Neuronal stem cell (in vitro differentiated cells): ENCODE results near the gene CEP131.

Experiments
- DNase-seq: peaks from one replicate; pipeline ENCODE4 v3.0.0-alpha.2; 2013; ENCODE audit warnings: low spot score
- H2AFZ ChIP-seq: one replicate; pipeline ENCODE4 v1.6.1; 2013; ENCODE audit warnings: mild to moderate bottlenecking, low read length, inconsistent platforms
- H2AK5ac ChIP-seq: 2 replicates; pipeline ENCODE4 v1.6.1; 2013; ENCODE audit warnings: low read depth, mild to moderate bottlenecking, inconsistent platforms, low read length, moderate library complexity, mixed read lengths
- H2BK120ac ChIP-seq: 2 replicates; pipeline ENCODE4 v1.6.1; 2013; ENCODE audit warnings: low read depth, mild to moderate bottlenecking, inconsistent platforms, low read length, moderate library complexity, mixed read lengths
- H2BK12ac ChIP-seq: one replicate; pipeline ENCODE4 v1.6.1; 2013; ENCODE audit warnings: low read length, inconsistent platforms
- H2BK15ac ChIP-seq: 2 replicates; pipeline ENCODE4 v1.6.1; 2013; ENCODE audit warnings: mild to moderate bottlenecking, low read length, inconsistent platforms, mixed read lengths
- H2BK5ac ChIP-seq: one replicate; pipeline ENCODE4 v1.6.1; 2013; ENCODE audit warnings: inconsistent platforms, mild to moderate bottlenecking, low read length, moderate library complexity
- H3K14ac ChIP-seq: one replicate; pipeline ENCODE4 v1.6.1; 2013; ENCODE audit warnings: low read length, inconsistent platforms
- H3K18ac ChIP-seq: 2 replicates; pipeline ENCODE4 v1.6.1; 2013; ENCODE audit warnings: low read length, inconsistent platforms
- H3K23ac ChIP-seq: 2 replicates; pipeline ENCODE4 v1.6.1; 2013; ENCODE audit warnings: low read depth, mild to moderate bottlenecking, mixed read lengths, low read length, inconsistent platforms; ENCODE audit not compliant: poor library complexity
- H3K27ac ChIP-seq: replicated peaks from 3 replicates; pipeline ENCODE4 v1.5.1; 2013; ENCODE audit warnings: low read length, inconsistent platforms
- H3K27me3 ChIP-seq, 3 experiments: 2 replicates each; pipeline ENCODE4 v1.6.1; 2013; ENCODE audit warnings: low read length in 3 of 3, mild to moderate bottlenecking in 2 of 3, inconsistent platforms in 1 of 3, low read depth in 1 of 3, mixed read lengths in 1 of 3, moderate library complexity in 1 of 3; ENCODE audit not compliant: control insufficient read depth in 3 of 3, insufficient read depth in 3 of 3
- H3K36me3 ChIP-seq, 2 donors: replicated peaks in 1 of 2; 2 replicates each; pipeline ENCODE4 v1.6.1; 2013; ENCODE audit warnings: low read length in 2 of 2; ENCODE audit not compliant: control insufficient read depth in 2 of 2, insufficient read depth in 2 of 2
- H3K4ac ChIP-seq: 2 replicates; pipeline ENCODE4 v1.6.1; 2013; ENCODE audit warnings: inconsistent platforms, mild to moderate bottlenecking, low read length, moderate library complexity
- H3K4me1 ChIP-seq, 2 donors: 1 replicate in 1 of 2; 2 replicates in 1 of 2; pipeline ENCODE4 v1.6.1; 2013; ENCODE audit warnings: low read length in 2 of 2, low read depth in 1 of 2; ENCODE audit not compliant: control insufficient read depth in 2 of 2, insufficient read depth in 1 of 2
- H3K4me2 ChIP-seq: one replicate; pipeline ENCODE4 v1.6.1; 2013; ENCODE audit warnings: mild to moderate bottlenecking, low read length, inconsistent platforms; ENCODE audit not compliant: insufficient read depth, poor library complexity, severe bottlenecking
- H3K4me3 ChIP-seq, 2 donors: 2 replicates each; pipeline ENCODE4 v1.5.1; 2013; ENCODE audit warnings: low read length in 2 of 2, mild to moderate bottlenecking in 2 of 2, inconsistent platforms in 1 of 2, moderate library complexity in 1 of 2
- H3K79me1 ChIP-seq: one replicate; pipeline ENCODE4 v1.6.1; 2013; ENCODE audit warnings: low read depth, mild to moderate bottlenecking, inconsistent platforms, low read length, moderate library complexity
- H3K9ac ChIP-seq: one replicate; pipeline ENCODE4 v1.6.1; 2013; ENCODE audit warnings: mild to moderate bottlenecking, low read depth, low read length, inconsistent platforms; ENCODE audit not compliant: poor library complexity
- H3K9me3 ChIP-seq, 2 donors: replicated peaks in 1 of 2; 2 replicates each; pipeline versions ENCODE3 to v1.6.1; 2013; ENCODE audit warnings: low read length in 2 of 2, mild to moderate bottlenecking in 2 of 2, inconsistent platforms in 1 of 2, low read depth in 1 of 2, mixed read lengths in 1 of 2, moderate library complexity in 1 of 2; ENCODE audit not compliant: control insufficient read depth in 2 of 2, insufficient read depth in 1 of 2
- H4K8ac ChIP-seq: one replicate; pipeline ENCODE4 v1.6.1; 2013; ENCODE audit warnings: low read depth, mild to moderate bottlenecking, inconsistent platforms, low read length, moderate library complexity
- H4K91ac ChIP-seq: one replicate; pipeline ENCODE4 v1.6.1; 2013; ENCODE audit warnings: low read length, low read depth, mild to moderate bottlenecking, inconsistent platforms; ENCODE audit not compliant: poor library complexity
- WGBS, 2 donors: extraction: QIAGEN DNeasy Blood & Tissue Kit; methylation state at CpG; one replicate each; pipeline ENCODE4 v1.1.7; 2013; ENCODE audit warnings: missing lambda C conversion rate in 2 of 2, mixed read lengths in 1 of 2; ENCODE audit not compliant: insufficient read length in 2 of 2, insufficient replicate concordance in 1 of 2; ENCODE audit errors: extremely low coverage in 2 of 2; 5-methylcytosine and 5-hydroxymethylcytosine counted together

The CEP131 gene

DNA sequence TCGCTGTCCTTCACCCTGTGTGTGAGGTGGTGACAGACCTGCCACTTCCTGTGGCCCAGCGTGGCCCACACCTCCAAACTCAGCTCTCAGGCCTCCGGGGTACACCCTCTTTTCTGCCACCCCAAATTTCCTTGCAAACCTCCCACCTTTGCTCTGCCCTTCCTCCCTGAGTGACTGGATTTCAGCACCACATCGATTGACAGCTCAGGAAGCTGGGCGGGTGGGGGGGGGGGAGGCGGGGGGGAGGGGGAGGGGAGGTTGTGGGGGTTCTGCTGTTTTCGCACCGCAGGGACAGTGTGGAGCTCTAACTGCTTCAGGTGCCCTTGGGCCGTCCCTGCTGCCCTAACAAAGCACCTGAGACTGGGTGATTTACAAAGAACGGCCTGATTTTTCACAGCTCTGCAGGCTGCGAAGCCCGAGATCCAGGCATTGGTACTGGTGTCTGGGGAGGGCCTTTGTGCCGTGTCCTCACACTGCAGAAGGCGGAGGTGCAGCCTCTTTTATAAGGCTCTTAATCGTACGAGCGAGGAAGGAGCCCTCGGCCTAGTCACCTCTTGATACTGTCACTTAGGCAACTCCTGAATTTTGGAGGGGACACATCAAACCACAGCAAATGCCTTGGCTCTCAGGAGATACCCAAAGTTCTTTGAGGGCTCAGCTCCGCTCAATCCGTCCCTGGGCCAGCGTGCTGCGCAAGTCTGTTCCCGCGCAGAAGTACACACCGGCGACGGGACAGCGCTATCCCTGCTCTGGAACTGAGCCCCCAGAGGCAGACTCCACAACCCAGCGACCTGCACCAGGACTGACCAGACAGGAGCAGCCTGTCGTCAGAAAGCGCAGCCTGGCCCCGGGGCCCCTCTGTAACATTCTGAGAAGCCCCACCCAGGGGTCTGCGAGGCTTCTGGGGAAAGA is 19.9 kb upstream of the CEP131 start:
- no peak for DNase-seq
- Histone ChIP-seq H3K4me3 (no peak overlapping the region), H3K27me3 (no peaks in the 10 kb centered on the region), H3K23ac (peak overlapping the region; percentile 68), H3K36me3 (peaks cover 14 to 23% of the 10 kb centered on the region in 2 donors), H2BK120ac (no peak overlapping the region), H3K4me1 (peaks cover 10 to 16% of the 10 kb centered on the region in 2 donors), H4K91ac (no peak overlapping the region), H3K9ac (peak overlapping the region; percentile 63), H3K27ac (no peak overlapping the region), H2BK15ac (no peak overlapping the region), H2BK12ac (no peak overlapping the region), H3K18ac (peak overlapping the region; percentile 33), H3K4ac (no peak overlapping the region), H2AFZ (no peak overlapping the region), H3K14ac (no peak overlapping the region), H4K8ac (no peak overlapping the region), H3K79me1 (peaks cover 14% of the 10 kb centered on the region), H2BK5ac (no peak overlapping the region), H2AK5ac (no peak overlapping the region), H3K9me3 (peaks cover 0 to 4% of the 10 kb centered on the region in 2 donors), H3K4me2 (no peak overlapping the region)
- WGBS, 2 donors = no CpG with 5 or more reads among the region's 33 CpGs

DNA sequence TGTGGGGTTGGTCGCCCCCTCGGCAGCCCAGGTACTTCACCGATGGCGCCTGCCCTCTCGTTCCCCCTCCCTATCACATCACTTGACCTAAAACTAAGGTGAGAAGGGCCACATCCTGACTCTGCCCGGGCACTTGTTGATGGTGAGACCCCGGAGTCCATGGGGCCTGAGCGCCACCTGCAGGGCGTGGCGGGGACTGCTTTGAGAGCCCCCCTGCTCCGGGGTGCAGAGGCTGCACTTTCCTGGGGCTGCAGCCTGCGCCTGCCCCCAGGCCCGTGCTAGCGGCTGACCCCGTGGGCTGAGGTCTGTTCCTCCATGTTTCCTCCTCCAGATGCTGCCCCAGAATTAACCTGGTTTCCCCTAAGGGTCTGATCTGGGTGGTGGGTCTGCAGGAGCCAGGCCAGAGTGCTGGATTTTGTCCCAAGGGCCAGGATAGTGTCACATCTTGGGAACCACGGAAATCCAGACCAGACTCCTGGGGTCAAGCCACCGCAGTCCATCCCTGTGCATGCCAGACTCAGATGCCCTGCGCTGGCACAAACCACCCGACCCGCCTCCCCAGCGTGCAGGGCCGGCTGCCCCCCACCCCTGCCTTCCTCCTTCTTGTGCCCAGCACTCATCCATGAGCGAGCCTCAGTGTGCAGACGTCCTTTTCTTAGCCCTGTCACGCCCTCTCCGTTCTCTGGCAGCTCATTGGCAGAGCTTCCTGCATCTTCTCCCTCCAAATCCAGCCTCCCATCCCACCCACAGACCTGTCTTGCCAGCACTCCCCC is 19.1 kb upstream of the CEP131 start:
- Histone ChIP-seq H2BK12ac (no peak overlapping the region), H2AK5ac (peak overlapping the region; percentile 9), H4K8ac (no peak overlapping the region), H3K14ac (no peak overlapping the region), H3K4me2 (no peak overlapping the region), H3K27me3 (no peaks in the 10 kb centered on the region), H3K18ac (no peak overlapping the region), H3K4me3 (no peak overlapping the region), H3K9ac (peak overlapping the region; percentile 68), H3K23ac (peak overlapping the region; percentile 68), H3K36me3 (peaks cover 12 to 23% of the 10 kb centered on the region in 2 donors), H4K91ac (no peak overlapping the region), H3K4me1 (peaks cover 10 to 16% of the 10 kb centered on the region in 2 donors), H3K79me1 (peaks cover 14% of the 10 kb centered on the region), H3K4ac (no peak overlapping the region), H3K9me3 (peaks cover 0 to 2% of the 10 kb centered on the region in 2 donors), H2BK15ac (no peak overlapping the region), H2BK5ac (peak overlapping the region; percentile 71), H2BK120ac (peak overlapping the region; percentile 28), H2AFZ (no peak overlapping the region), H3K27ac (no peak overlapping the region)
- whole genome bisulfite sequencing, 2 donors = no CpG with 5 or more reads among the region's 26 CpGs
- peak; percentile 72 for DNase-seq

DNA sequence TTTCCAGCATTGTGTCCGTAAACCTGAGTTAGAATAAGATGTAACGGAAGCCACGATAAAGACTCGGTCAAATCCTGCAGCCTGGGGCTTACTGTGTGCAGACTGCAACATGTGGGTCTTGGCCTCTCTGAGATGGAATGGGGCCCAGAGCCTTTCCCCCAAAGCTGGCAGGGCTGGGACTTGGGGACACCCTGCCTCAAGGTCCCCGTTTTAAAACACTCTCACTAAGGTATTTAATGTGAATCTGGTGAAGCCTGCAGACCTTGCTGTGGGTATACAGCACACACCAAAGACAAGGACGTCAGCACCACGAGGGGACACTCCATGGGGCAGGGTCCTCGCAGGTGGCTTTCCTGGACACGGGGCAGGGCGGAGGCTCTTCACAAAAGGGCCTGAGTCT is 18.4 kb upstream of the CEP131 start:
- Histone ChIP-seq H4K8ac (no peak overlapping the region), H3K4ac (no peak overlapping the region), H3K79me1 (peaks cover 18% of the 10 kb centered on the region), H3K9me3 (peaks cover 0 to 1% of the 10 kb centered on the region in 2 donors), H3K4me1 (peaks cover 10 to 16% of the 10 kb centered on the region in 2 donors), H3K18ac (no peak overlapping the region), H3K36me3 (peaks cover 10 to 23% of the 10 kb centered on the region in 2 donors), H3K9ac (peak overlapping the region; percentile 68), H4K91ac (no peak overlapping the region), H2BK120ac (no peak overlapping the region), H2BK5ac (peak overlapping the region; percentile 71), H3K23ac (no peak overlapping the region), H3K14ac (no peak overlapping the region), H3K27me3 (no peaks in the 10 kb centered on the region), H3K4me2 (no peak overlapping the region), H2BK12ac (no peak overlapping the region), H3K4me3 (peak overlapping the region in 1 of 2 donors; percentile 15), H3K27ac (no peak overlapping the region), H2BK15ac (no peak overlapping the region), H2AFZ (no peak overlapping the region), H2AK5ac (peak overlapping the region; percentile 9)
- no CpG with 5 or more reads among the region's 10 CpGs for WGBS, 2 donors
- no peak for DNase-seq

DNA sequence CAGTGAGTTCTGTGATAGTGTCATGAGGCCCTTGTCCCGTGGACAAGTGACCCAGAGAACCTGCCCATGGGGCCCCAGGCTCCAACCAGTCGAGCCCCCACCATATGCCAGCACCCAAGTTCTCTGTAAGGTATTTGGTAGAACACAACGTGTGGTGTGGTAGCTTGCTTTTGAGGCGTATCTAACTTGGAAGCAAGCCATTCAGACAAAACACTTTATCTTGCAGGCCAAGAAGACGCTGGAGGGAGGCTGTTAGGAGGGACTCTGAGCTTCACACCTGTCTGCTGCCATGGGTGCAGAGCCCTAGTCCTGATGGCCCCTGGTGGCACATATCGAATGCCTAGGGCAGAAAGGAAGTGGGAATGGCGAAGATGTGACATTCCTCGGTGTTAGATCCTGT is 18.0 kb upstream of the CEP131 start:
- Histone ChIP-seq H4K91ac (no peak overlapping the region), H3K4me3 (peak overlapping the region; percentile 15 to 19)

More for the DNA sequence above, 18.0 kb upstream of the CEP131 start:
- Histone ChIP-seq H3K27ac (no peak overlapping the region), H3K79me1 (peaks cover 20% of the 10 kb centered on the region), H3K9ac (no peak overlapping the region), H3K9me3 (peaks cover 0 to 1% of the 10 kb centered on the region in 2 donors), H2BK15ac (no peak overlapping the region), H2BK12ac (no peak overlapping the region), H4K8ac (no peak overlapping the region), H2AFZ (no peak overlapping the region), H3K27me3 (no peaks in the 10 kb centered on the region), H3K4ac (no peak overlapping the region), H3K4me2 (no peak overlapping the region), H3K36me3 (peaks cover 10 to 23% of the 10 kb centered on the region in 2 donors), H3K23ac (no peak overlapping the region), H3K14ac (no peak overlapping the region), H3K18ac (no peak overlapping the region), H2AK5ac (no peak overlapping the region), H3K4me1 (peaks cover 10 to 16% of the 10 kb centered on the region in 2 donors), H2BK5ac (no peak overlapping the region), H2BK120ac (no peak overlapping the region)
- no CpG with 5 or more reads among the region's 8 CpGs for WGBS, 2 donors
- no peak for DNase-seq
